Smooth muscle cell of the brain vasculature (primary cell): ENCODE results near the gene TASP1.
A peak's percentile ranks its signal among the peaks of the same experiment; 100 is the strongest.
"Not testable (repeated sequence)": the region's sequence is repeated elsewhere in the genome, so short reads cannot be mapped to it uniquely, and the experiment has no call there.

Source experiments
- DNase-seq: peaks from one replicate; pipeline ENCODE4 v3.0.0-alpha.2; 2012; ENCODE audit warnings: low read depth, low spot score

The TASP1 gene, protein sequence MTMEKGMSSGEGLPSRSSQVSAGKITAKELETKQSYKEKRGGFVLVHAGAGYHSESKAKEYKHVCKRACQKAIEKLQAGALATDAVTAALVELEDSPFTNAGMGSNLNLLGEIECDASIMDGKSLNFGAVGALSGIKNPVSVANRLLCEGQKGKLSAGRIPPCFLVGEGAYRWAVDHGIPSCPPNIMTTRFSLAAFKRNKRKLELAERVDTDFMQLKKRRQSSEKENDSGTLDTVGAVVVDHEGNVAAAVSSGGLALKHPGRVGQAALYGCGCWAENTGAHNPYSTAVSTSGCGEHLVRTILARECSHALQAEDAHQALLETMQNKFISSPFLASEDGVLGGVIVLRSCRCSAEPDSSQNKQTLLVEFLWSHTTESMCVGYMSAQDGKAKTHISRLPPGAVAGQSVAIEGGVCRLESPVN

DNA sequence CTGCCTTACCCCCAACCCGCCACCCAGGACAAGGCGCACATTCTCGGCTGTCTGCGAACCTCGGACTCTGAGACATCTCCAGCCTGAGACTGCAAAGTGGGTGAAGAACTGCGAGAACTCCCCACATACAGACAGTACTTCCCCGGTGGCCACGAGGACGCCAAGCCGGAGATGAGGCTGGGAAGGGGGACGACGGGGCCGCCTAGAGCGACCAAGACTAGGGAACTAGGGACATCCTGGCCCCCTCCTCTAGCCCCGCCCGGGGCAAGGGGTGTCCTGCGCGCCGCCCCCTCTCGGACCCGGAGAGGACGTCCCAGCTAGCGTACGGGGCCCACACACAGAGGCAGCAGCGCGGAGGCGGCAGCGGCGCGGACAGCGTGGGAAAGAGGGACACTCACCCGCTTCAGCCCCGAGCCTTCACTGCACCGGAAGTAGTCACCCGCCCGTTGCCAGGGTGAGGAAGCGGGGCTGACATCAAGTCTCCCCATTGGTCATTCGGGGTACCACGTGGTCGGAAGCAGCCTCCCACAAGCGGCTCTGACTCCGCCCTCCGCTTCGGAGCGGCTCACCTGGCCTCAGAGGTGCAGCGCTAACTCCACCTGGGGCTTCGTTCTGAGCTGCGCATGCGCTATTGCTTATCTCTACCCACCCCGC, at the start of gene TASP1:
Gene TASP1, minus strand, starts transcription at position 437 of the 654 bp plus-strand sequence. CDS start 8,854 bp downstream, outside the sequence.
- DNase-seq = peak; percentile 84

DNA sequence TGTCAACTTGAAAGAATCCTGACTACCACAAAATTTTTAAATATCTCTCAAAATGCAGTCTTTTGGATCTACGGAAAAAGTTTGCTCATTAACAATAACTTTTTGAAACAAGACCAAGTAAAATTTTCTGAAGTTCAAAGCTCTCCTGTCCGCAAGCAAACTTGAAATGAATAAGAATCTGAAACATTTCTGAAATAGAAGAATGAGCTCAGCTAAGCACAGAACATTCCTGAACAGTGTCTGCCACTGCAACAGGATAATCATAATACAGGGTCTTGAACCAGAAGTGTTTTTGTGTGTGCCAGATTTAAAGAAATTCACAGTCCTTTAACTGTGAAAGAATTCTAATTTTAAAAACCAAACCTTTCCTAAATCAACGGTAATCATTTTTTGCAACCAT, 49.1 kb upstream of the TASP1 start:
- DNase-seq = no peak

DNA sequence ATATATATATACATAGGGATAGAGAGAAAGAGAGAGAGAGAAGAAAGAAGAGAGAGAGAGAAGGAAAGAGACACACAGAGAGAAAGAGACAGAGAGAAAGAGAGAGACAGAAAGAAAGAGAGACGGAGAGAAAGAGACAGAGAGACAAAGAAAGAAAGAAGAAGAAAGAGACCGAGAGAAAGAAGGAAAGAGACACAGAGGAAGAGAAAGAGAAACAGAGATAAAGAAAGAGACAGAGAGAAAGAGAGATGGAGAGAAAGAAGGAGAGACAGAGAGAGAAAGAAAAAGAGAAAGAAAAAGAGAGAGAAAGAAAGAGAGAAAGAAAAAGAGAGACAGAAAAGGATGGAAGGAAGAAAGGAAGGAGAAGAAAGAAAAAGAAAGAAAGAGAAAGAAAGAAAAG, 46.9 kb upstream of the TASP1 start:
- DNase-seq = no peak

DNA sequence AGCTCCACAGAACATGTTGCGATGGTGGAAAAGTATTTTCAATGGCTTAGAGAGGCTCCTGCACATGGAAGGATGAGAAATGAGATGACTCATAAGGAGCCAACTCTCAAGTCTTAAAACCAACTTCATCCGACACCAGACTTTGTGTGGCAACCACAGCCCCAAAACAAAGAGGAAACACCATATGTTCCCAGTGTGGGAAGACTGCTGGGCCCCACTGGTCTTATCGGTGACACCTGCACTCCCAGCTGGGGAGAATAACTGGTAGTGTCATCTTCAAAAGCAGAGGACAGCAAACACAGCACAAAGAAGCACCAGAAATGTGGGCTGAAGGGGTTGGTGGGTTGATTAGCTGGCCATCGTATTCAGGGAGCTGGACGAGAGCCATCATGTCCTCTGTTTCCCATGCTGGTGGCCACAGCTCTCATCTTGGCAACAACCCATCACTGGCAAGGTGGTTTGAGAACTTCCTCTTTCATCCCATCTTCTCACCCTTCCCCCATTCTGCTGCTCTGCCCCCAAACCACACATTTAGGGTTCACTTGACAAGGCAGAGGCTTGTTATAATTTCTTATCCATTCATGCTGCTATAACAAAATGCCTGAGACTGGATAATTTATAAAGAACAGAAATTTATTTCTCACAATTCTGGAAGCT, 46.0 kb upstream of the TASP1 start:
- no peak for DNase-seq

DNA sequence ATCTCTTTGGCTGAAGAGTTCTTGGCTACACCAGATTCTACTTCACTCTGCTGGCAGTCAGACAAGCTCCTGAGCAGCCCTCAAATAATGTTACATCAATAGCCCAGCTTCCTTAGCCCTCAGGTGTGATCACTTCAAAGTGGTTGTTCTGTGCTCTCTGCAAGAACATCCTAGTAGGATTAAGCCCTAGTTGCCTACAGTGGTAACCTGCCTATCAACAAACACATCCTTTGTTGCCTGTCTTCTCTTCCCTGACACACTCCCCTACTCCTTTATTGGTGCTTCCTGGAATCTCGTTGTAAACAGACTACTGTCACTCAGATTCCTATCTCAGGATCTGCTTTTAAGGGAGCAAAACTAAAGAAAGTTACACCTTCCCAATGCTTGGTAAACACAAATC, 45.1 kb upstream of the TASP1 start:
- no peak for DNase-seq

DNA sequence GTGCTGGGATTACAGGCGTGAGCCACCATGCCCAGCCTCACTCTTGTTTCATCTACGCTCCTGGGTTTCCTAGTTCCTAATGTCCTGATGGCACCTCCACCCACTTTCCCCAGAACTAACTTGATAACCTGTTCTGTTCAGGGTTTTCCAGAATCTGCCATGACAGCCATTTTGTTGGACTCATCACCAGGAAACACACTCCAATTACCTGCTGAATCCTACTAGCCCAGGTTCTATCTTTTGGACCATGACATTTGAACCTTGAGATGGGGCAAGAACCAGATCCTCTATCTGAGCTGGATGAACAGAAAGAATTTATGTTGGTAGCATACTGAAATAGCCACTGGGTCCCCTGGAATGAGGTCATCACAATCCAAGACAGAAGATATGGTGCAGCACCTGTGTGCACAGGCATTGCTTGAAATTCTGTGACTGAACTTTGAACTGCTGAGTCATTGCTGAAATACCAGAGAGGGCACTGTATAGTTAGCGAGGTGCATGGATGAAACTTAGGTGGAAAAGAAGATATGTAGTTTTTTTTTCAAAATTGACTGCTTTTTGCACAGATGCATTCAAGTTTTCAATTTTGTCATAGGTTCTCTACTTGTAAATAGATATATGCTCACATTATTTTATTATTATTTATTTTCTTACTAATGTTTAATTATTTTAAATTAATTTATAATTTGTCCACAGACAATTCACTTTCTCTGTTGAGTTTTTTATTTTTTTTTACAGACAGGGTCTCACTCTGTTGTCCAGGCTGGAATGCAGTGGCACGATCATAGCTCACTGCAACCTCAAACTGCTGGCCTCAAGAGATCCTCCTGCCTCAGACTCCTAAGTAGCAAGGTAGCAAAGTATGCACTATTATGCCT, 42.8 kb upstream of the TASP1 start:
- DNase-seq = no peak

DNA sequence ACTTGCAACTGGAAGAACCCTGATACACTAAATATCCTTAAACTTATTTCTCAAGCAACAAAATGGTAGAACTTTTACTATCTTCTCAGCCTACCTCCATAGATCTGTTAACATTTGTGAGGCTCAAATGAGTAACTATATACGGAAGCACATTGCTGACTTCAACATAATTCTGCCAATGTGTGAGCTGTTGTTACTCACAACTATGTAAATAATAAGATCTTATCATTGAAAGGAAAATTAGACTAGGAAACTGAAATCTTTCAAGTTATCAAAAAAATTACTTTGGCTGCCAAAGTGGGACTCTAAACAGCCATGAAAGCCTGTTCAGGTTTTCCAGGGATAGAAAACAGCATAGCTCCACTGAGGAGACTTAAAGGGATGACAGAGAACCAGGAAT, 40.2 kb upstream of the TASP1 start:
- no peak for DNase-seq

DNA sequence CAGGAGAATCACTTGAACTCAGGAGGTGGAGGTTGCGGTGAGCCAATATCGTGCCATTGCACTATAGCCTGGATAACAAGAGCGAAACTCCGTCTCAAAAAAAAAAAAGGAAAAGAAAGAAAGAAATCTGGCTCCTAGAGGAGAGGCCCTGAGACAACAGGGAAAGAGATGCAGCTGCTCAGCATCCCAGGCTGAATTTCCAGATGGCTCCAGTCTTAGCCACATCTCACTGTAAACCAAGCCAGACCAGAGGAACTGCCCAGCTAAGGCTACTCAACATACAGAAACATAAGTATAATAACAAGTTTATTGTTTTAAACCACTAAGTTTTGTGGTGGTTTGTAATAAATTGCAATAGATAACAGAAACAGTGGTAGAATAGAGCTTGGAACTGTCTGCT, 38.5 kb upstream of the TASP1 start:
- DNase-seq = no peak

DNA sequence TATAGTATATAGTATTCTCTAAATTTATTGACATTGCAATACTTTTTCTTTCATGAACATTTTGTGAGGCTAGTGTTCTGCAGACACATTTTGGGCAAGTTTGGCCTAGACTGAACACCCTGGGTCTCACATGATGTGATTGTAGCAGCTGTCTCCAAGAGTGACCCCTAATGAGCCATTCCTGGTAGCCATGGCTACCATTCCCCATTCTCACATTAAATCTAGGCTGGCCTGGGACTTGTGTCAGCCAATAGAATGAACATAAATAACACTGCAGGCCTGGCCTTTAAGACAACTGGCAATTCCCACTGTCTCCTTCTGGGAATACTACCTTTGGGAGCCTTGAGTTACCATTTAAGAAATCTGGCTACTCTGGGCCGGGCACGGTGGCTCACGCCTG, 38.0 kb upstream of the TASP1 start:
- no peak for DNase-seq

DNA sequence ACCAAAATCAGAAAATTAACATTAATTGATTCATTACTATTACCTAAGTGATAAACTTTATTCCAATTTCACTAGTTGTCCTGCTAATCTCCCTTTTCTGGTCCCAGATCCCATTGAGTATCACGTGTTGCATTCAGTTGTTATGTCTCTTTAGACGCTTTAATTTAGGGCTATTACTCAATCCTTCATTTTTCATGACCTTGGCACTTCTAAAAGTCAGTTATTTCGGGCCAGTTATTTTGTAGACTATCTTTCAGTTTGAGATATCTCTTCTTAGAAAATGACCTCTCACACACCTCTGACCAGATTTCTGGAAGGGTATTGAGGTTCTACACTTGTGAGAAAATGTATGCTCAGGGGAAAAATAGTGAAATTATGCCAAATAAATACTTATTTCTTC, 34.0 kb upstream of the TASP1 start:
- no peak for DNase-seq

DNA sequence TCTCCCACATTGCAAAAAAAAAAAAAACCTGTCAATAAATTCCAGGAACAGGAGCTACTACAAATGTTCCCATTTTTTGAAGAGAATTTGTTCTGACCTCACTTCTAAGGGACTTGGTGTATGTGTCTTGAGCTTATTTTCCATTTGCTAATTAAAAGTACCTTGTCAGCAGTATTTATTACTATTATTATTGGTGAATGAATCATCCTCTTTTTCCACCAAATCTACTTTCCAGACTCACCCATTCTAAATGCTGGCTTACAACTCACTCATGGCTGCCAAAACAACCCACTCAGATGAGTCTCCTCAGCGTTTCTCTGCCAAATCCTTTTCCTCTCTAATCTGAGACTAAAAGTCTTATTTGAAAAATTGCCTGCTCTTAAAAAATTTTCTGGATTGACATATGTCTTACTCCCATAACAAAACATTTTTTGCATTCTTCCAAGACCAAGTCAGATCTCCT, 33.2 kb upstream of the TASP1 start:
- no peak for DNase-seq

DNA sequence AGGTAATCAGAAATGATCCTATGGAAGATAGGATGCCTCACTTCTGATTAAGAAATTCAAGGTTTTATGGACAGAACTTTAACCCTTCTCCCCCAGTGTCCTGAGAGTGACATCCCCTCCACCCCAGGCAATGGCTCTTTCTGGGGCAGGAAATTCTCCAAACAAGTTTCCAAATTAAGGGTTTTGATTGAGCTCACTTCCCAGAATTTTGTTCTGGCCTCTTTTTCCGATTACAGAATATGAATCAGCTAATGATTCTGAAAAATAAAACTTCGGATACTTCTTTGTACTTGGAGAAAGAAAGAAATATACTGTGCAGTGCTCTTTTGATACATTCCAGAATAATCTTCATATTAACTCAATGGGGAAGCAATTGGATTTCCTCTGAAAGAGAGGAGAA, 32.8 kb upstream of the TASP1 start:
- no peak for DNase-seq

DNA sequence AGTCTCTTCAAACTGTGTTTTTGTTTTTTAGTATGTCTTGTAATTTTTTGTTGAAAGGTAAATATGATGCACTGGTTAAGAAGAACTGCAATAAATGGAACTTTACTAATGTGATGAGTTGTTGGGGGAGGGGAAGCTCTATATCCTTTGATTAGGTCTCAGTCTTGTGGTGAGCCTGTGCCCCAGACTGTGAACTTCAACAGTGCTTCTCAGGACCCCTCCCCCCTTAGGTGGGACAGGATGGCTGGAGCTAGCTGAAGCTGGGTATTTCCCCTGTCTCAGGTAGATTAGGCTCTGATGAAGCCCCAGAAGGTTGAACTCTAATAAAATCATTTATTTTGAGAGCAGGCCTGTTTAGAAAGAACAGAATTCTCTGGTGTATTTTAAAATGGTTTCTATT, 31.4 kb upstream of the TASP1 start:
- no peak for DNase-seq

DNA sequence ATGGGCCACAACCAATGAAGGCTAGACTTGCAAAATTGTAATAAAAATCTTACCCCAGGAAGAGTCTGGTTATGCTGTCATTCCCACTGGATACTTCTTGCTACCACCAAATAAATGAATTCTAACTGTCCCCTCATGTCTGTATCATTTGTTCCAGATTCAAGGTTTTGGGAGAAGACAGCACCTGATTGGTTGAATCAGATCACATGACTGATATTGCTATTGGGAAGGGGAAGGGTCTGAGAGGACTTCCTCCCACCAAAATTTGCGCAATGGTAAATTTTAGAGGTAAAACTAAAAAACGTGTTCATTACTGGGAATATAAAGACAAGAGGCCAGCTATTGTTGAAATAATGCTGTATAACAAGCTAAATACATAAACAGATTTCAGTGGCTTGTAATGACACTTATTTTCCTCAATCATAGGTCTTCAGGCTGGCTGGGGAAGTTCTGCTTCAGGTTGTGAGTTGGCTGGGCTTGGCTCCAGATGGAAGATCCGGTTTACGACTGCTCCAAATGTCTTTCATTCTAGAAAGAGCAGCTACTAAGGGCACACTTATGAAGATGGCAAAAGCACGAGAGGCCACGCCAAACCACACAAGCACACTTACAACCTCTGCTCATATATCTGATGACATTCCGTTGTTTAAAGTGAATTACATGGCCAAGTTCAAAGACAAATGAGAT, 27.1 kb upstream of the TASP1 start:
- DNase-seq = no peak

DNA sequence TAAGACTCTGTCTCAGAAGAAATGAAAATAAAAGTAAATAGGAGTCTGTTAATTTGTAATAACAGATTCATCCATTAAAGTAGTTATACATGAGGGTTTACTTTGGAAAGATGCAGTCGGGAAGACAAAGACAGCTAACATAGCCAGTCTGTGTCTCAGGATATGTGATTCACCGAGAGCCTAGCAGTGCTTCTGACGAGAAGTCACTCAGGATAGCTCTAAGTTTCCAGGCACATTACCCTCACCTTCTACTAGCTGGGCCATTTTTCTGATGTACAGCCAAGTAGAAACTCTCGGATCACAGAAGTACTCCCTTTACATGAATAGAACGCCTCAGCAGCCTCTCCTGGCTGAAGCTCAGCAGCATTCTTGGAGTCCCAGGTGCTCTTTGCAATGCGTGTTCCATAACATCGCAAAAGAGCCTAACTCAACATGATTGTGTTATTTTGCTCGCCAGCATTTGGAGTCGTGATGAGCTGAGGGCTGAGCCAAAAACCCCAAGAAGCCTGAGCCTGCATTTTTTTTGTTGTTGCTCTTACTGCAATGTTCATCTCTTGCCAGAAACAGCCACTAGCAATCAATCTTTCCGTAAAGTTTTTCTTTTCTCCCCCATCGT, 22.4 kb upstream of the TASP1 start:
- no peak for DNase-seq

DNA sequence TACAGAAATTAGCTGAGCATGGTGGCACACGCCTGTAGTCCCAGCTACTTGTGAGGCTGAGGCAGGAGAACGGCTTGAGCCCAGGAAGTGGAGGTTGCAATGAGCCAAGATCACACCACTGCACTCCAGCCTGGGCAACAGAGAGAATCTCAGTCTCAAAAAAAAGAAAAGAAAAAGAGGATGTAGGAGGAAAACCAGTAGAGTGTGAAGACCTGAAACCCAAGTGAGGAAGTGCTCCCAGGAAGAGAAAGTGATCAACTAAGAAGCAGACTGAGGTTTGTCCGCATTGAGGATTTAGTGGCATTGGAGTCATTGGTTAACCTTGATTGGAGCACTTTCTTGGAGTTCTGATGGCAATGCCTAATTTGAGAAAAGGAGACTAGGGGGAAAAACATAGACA, 20.6 kb upstream of the TASP1 start:
- no peak for DNase-seq

DNA sequence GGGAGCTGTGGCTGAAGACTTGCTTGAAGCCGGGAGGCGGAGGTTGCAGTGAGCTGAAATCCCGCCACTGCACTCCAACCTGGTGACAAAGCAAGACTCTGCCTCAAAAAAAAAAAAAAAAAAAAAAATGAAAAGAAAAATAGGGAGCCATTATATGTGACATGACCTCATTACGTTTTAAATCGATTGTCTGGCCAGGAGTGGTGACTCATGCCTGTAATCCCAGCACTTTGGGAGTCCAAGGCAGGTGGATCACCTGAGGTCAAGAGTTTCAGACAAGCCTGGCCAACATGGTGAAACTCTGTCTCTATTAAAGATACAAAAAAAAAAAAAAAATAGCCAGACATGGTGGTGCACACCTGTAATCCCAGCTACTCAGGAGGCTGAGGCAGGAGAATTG, 19.3 kb upstream of the TASP1 start:
- not testable (repeated sequence) for DNase-seq

DNA sequence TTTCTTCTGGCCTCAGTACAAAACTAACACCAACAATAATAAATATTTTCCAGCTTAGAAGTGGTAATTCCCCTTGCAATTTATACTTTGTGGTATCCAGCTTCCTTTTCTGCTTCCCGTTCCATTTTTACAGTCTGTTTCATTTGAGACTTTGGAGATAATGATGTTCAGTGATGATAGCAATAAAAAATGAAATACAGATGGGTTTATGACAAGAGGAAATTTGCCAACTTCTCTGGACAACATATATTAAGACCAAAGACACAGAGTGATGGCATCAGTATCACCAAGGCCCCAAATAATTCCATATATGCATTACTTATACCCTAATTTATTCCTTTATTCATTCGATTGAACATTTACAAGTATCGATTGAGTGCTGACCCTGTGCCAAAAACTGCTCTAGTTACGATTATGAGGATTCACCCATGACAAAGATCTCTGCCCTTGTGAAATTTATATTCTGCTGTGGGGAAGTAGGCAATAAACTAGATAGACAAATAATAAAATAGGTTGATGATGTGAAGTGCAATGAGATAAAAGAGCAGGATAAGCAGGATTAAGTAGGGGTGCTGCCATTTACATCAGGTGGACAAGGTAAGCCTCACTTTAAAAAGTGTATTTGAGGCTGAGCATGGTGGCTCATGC, 18.1 kb upstream of the TASP1 start:
- no peak for DNase-seq

DNA sequence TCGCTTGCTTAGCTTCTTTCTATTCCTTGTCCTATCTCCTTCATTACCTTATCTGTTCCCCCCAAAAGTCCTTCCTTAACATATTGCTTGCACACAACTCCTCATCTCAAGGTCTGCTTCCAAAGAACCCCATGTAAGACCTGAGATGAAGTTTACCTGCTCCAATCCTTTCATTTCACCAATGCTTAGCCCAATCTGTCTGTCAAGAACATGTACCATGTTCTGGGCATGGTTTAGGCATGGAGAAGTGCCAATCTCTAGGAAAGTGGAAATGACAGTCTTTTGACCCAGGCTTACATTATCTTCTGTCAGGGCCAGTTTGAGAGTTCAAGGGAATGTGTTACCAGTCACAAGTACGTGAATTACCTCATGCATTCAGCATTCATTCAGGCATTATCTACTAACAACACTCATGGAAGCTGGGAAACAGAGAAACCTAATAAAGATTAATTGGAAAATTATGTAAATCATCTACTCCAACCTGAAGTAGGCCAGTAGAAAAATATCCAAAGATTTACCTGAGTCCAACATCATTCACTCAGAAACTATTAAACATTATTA, 15.8 kb upstream of the TASP1 start:
- no peak for DNase-seq

DNA sequence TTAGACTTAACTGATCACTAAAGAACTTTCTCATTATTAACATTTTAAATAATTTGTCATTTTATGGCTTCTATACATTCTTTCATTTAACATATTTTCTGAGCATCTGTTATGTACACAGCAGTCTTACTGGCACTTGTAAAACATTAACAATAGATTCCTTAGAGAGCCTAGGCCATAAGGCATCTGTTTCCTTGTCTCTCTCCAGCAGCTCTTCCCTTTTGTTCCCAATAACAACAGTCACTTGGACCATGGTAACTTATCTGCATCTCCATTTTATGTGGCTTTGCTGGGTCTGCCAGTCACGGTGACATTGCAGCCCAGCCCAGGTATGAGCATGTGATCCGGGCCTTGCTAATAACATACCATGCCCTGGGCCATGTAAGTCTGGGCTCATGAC, 11.7 kb upstream of the TASP1 start:
- DNase-seq = no peak
